ENCODE results near the gene UBE2E2. TPM values are rescaled to one million over a fixed set of nuclear protein-coding genes. Genes with fewer than 3 reads are reported as not detected.

Gene UBE2E2
- total RNA-seq, 1 donor from 2014 or later: 115 TPM

- H3K9ac ChIP-seq (ENCODE audit: low read depth in 1 of 3, low read length in 3 of 3): no peak overlapping the region
- peaks cover 0 to 17% (median 14%) of the 10 kb centered on the region in 3 donors for H3K4me1 ChIP-seq (ENCODE audit: control insufficient read depth in 3 of 3, insufficient read depth in 3 of 3, low read length in 3 of 3)
- no peak overlapping the region for H3K4me3 ChIP-seq (ENCODE audit: low read length in 3 of 3)
- no peaks in the 10 kb centered on the region for H3K9me3 ChIP-seq (ENCODE audit: control insufficient read depth in 3 of 3, low read length in 3 of 3)
- no peaks in the 10 kb centered on the region for H3K36me3 ChIP-seq (ENCODE audit: control insufficient read depth in 3 of 3, insufficient read depth in 3 of 3, low read length in 3 of 3)
- H3K27ac ChIP-seq (ENCODE audit: low read depth, low read length): no peak overlapping the region
- H3K27me3 ChIP-seq (ENCODE audit: control insufficient read depth in 3 of 3, insufficient read depth in 3 of 3, low read length in 3 of 3): no peaks in the 10 kb centered on the region
Measured at GRCh38 chr3:23314981-23315762, 112.0 kb downstream of the UBE2E2 start.

- no peak overlapping the region for H3K9ac ChIP-seq (ENCODE audit: low read depth in 1 of 3, low read length in 3 of 3)
- no peaks in the 10 kb centered on the region for H3K9me3 ChIP-seq (ENCODE audit: control insufficient read depth in 3 of 3, low read length in 3 of 3)
- H3K27ac ChIP-seq (ENCODE audit: low read depth, low read length): no peak overlapping the region
- H3K27me3 ChIP-seq (ENCODE audit: control insufficient read depth in 3 of 3, insufficient read depth in 3 of 3, low read length in 3 of 3): no peaks in the 10 kb centered on the region
- H3K4me1 ChIP-seq (ENCODE audit: control insufficient read depth in 3 of 3, insufficient read depth in 3 of 3, low read length in 3 of 3): peaks cover 0 to 17% (median 14%) of the 10 kb centered on the region in 3 donors
- H3K36me3 ChIP-seq (ENCODE audit: control insufficient read depth in 3 of 3, insufficient read depth in 3 of 3, low read length in 3 of 3): no peaks in the 10 kb centered on the region
- no peak overlapping the region for H3K4me3 ChIP-seq (ENCODE audit: low read length in 3 of 3)
Measured at GRCh38 chr3:23316924-23317323, 113.8 kb downstream of the UBE2E2 start.

GRCh38 chr3:23319366-23320312, 116.5 kb downstream of the UBE2E2 start:
- no peak overlapping the region for H3K4me3 ChIP-seq (ENCODE audit: low read length in 3 of 3)
- H3K27ac ChIP-seq (ENCODE audit: low read depth, low read length): no peak overlapping the region
- peaks cover 0 to 14% (median 11%) of the 10 kb centered on the region in 3 donors for H3K4me1 ChIP-seq (ENCODE audit: control insufficient read depth in 3 of 3, insufficient read depth in 3 of 3, low read length in 3 of 3)
- H3K36me3 ChIP-seq (ENCODE audit: control insufficient read depth in 3 of 3, insufficient read depth in 3 of 3, low read length in 3 of 3): no peaks in the 10 kb centered on the region
- H3K9ac ChIP-seq (ENCODE audit: low read depth in 1 of 3, low read length in 3 of 3): no peak overlapping the region
- H3K9me3 ChIP-seq (ENCODE audit: control insufficient read depth in 3 of 3, low read length in 3 of 3): no peaks in the 10 kb centered on the region
- H3K27me3 ChIP-seq (ENCODE audit: control insufficient read depth in 3 of 3, insufficient read depth in 3 of 3, low read length in 3 of 3): no peaks in the 10 kb centered on the region

DNA sequence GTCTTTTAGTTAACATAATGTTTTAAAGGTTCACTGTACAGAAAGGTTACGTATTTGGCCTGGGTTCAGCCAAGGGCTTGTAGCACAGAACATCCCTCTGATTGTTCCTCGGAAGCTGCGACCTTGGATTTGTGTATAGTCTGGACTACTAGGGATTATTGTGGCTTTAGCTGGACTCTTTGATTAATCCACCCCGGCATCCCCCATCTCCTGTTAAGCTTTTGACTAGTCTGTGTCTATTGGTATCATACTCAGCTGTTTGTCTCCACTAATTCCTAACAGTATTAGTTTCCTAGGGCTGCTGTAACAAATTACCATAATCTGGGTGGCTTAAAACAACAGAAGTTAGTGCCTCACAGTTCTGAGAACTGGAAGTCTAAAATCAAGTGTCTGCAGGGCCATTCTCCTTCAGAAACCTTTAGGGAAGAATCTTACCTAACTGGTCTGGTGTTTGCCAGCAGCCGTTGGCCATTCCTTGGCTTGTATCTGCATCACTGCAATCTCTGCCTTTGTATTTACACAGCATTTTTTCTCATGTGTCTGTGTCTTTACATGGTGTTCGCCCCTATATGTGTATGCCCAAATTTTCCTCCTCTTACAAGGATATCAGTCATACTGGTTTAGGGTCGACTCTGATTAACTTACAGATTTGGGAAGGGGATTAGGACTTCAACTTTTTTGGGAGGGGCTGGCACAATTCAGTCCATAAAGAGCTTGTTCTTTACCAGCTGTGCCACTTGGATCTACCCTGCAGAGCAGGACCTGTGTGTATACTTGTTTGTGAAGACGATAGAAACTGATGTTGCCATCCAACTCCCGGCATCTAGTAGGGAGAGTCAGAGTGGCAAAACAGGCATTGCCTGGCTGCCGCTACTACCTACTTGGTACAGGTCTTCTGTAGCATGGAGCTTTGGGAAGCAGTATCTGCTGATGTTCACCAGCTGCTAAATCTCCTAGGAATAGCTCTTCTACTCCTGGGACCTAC, 117.8 kb downstream of the UBE2E2 start:
- H3K4me3 ChIP-seq (ENCODE audit: low read length in 3 of 3): no peak overlapping the region
- no peak overlapping the region for H3K9ac ChIP-seq (ENCODE audit: low read depth in 1 of 3, low read length in 3 of 3)
- H3K9me3 ChIP-seq (ENCODE audit: control insufficient read depth in 3 of 3, low read length in 3 of 3): no peaks in the 10 kb centered on the region
- H3K36me3 ChIP-seq (ENCODE audit: control insufficient read depth in 3 of 3, insufficient read depth in 3 of 3, low read length in 3 of 3): no peaks in the 10 kb centered on the region
- no peak overlapping the region for H3K27ac ChIP-seq (ENCODE audit: low read depth, low read length)
- no peaks in the 10 kb centered on the region for H3K27me3 ChIP-seq (ENCODE audit: control insufficient read depth in 3 of 3, insufficient read depth in 3 of 3, low read length in 3 of 3)
- H3K4me1 ChIP-seq (ENCODE audit: control insufficient read depth in 3 of 3, insufficient read depth in 3 of 3, low read length in 3 of 3): peaks cover 0 to 11% (median 5%) of the 10 kb centered on the region in 3 donors

- Histone ChIP-seq H3K9ac (ENCODE audit: low read depth in 1 of 3, low read length in 3 of 3) (no peak overlapping the region), H3K27ac (ENCODE audit: low read depth, low read length) (no peak overlapping the region)
Measured at GRCh38 chr3:23324745-23325144, 121.6 kb downstream of the UBE2E2 start.

DNA sequence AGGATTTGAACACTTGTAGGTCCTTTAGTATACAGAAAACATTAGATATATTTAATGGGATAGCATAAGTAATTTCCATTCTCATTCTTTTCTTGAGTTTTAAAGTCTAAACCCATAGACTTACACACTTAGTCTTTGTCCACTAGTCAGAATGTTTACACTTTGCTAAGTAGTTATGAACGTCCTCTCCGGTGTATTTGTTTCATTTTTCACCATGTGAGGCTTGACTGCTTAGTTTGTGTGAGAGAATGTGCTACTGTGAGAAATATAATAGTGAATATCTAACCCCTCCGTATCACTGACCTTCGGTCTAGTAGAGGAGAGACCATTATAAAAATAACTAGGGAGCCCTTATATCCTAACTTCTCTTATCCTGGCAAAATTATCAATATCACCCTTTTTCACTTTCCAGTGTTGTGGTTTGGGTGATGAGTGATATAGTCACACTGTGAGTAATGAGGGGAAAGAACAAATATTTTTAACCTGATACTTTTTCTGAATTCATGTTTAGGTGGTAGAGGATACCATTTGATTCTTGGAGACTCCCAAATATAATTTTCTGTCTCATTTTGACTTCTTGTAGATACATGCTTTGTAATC, 122.4 kb downstream of the UBE2E2 start:
- no peak overlapping the region for H3K27ac ChIP-seq (ENCODE audit: low read depth, low read length)
- H3K4me1 ChIP-seq (ENCODE audit: control insufficient read depth in 3 of 3, insufficient read depth in 3 of 3, low read length in 3 of 3): no peaks in the 10 kb centered on the region
- no peak overlapping the region for H3K4me3 ChIP-seq (ENCODE audit: low read length in 3 of 3)
- H3K36me3 ChIP-seq (ENCODE audit: control insufficient read depth in 3 of 3, insufficient read depth in 3 of 3, low read length in 3 of 3): no peaks in the 10 kb centered on the region
- no peak overlapping the region for H3K9ac ChIP-seq (ENCODE audit: low read depth in 1 of 3, low read length in 3 of 3)
- H3K9me3 ChIP-seq (ENCODE audit: control insufficient read depth in 3 of 3, low read length in 3 of 3): no peaks in the 10 kb centered on the region
- H3K27me3 ChIP-seq (ENCODE audit: control insufficient read depth in 3 of 3, insufficient read depth in 3 of 3, low read length in 3 of 3): no peaks in the 10 kb centered on the region

More at GRCh38 chr3:23324745-23325144, 121.6 kb downstream of the UBE2E2 start:
- Histone ChIP-seq H3K4me3 (ENCODE audit: low read length in 3 of 3) (no peak overlapping the region), H3K4me1 (ENCODE audit: control insufficient read depth in 3 of 3, insufficient read depth in 3 of 3, low read length in 3 of 3) (no peaks in the 10 kb centered on the region), H3K36me3 (ENCODE audit: control insufficient read depth in 3 of 3, insufficient read depth in 3 of 3, low read length in 3 of 3) (no peaks in the 10 kb centered on the region), H3K9me3 (ENCODE audit: control insufficient read depth in 3 of 3, low read length in 3 of 3) (no peaks in the 10 kb centered on the region), H3K27me3 (ENCODE audit: control insufficient read depth in 3 of 3, insufficient read depth in 3 of 3, low read length in 3 of 3) (no peaks in the 10 kb centered on the region)

- no peaks in the 10 kb centered on the region for H3K27me3 ChIP-seq (ENCODE audit: control insufficient read depth in 3 of 3, insufficient read depth in 3 of 3, low read length in 3 of 3)
- no peaks in the 10 kb centered on the region for H3K9me3 ChIP-seq (ENCODE audit: control insufficient read depth in 3 of 3, low read length in 3 of 3)
- no peak overlapping the region for H3K27ac ChIP-seq (ENCODE audit: low read depth, low read length)
- H3K4me1 ChIP-seq (ENCODE audit: control insufficient read depth in 3 of 3, insufficient read depth in 3 of 3, low read length in 3 of 3): peaks cover 0 to 2% (median 0%) of the 10 kb centered on the region in 3 donors
- H3K4me3 ChIP-seq (ENCODE audit: low read length in 3 of 3): no peak overlapping the region
- H3K9ac ChIP-seq (ENCODE audit: low read depth in 1 of 3, low read length in 3 of 3): no peak overlapping the region
- no peaks in the 10 kb centered on the region for H3K36me3 ChIP-seq (ENCODE audit: control insufficient read depth in 3 of 3, insufficient read depth in 3 of 3, low read length in 3 of 3)
Measured at GRCh38 chr3:23329471-23330105, 126.5 kb downstream of the UBE2E2 start.

DNA sequence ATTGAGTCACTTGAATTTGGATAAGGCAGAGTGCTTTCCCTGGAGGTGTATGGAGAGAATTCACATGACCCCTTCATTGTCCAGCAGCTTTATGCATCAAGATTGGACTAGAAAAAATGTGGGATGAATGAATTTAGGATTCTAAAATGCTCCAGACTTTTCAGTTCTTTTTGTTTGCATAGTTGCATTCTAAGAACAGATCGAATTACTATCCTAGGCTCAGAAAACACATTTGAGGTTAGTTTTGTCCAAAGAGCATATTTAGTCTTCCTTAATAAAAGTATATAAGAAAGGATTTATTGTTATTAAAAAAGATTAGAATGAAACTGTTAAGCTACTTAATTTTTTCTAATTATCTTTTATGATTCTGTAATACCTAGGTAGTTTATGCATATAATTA, 127.4 kb downstream of the UBE2E2 start:
- no peak overlapping the region for H3K9ac ChIP-seq (ENCODE audit: low read depth in 1 of 3, low read length in 3 of 3)
- H3K4me1 ChIP-seq (ENCODE audit: control insufficient read depth in 3 of 3, insufficient read depth in 3 of 3, low read length in 3 of 3): peaks cover 0 to 2% (median 0%) of the 10 kb centered on the region in 3 donors
- no peak overlapping the region for H3K4me3 ChIP-seq (ENCODE audit: low read length in 3 of 3)
- no peaks in the 10 kb centered on the region for H3K36me3 ChIP-seq (ENCODE audit: control insufficient read depth in 3 of 3, insufficient read depth in 3 of 3, low read length in 3 of 3)
- H3K9me3 ChIP-seq (ENCODE audit: control insufficient read depth in 3 of 3, low read length in 3 of 3): no peaks in the 10 kb centered on the region
- no peaks in the 10 kb centered on the region for H3K27me3 ChIP-seq (ENCODE audit: control insufficient read depth in 3 of 3, insufficient read depth in 3 of 3, low read length in 3 of 3)
- no peak overlapping the region for H3K27ac ChIP-seq (ENCODE audit: low read depth, low read length)
